ENCODE results near the gene ANKS1B. TPM values are rescaled to one million over a fixed set of nuclear protein-coding genes. Genes with fewer than 3 reads are reported as not detected.

ANKS1B gene
- total RNA-seq, 1 experiment from 2014 or later: 9.7 TPM

GRCh38 chr12:98948343-98948949 is 1036.3 kb downstream of the ANKS1B start:
- Histone ChIP-seq H3K9me3 (ENCODE audit: control insufficient read depth, insufficient read depth, low read depth, low read length) (no peaks in the 10 kb centered on the region), H3K4me1 (ENCODE audit: control insufficient read depth, insufficient read depth, low read length) (no peaks in the 10 kb centered on the region), H3K36me3 (ENCODE audit: control insufficient read depth, insufficient read depth, low read length) (no peaks in the 10 kb centered on the region), H3K27me3 (ENCODE audit: control insufficient read depth, insufficient read depth, low read length) (no peaks in the 10 kb centered on the region), H3K4me3 (ENCODE audit: low read depth in 2 of 2, low read length in 2 of 2) (no peak overlapping the region), H3K27ac (ENCODE audit: low read length) (no peak overlapping the region)
- ChIA-PET POLR2A (no interaction called here), CTCF (no interaction called here)
- ATAC-seq: no peak
- TF ChIP-seq CTCF (IDR thresholded peaks at IDR 0.05) (no peak), SIN3A (IDR thresholded peaks at IDR 0.05; ENCODE audit: borderline replicate concordance, insufficient read depth, low read depth, low read length) (no peak), TCF7L2 (IDR thresholded peaks at IDR 0.05; ENCODE audit: low read depth, low read length) (no peak), POLR2AphosphoS5 (IDR thresholded peaks at IDR 0.05; ENCODE audit: low read depth, low read length) (no peak), REST (IDR thresholded peaks at IDR 0.05; ENCODE audit: insufficient read depth in 1 of 2, low read depth in 2 of 2, low read length in 1 of 2) (no peak)
- no TSS peak for BruUV-seq (replicated peaks)
- intact Hi-C loops (cut with micrococcal nuclease; ENCODE audit: unreplicated experiment) (no loop called here), in situ Hi-C loops (cut with HindIII; ENCODE audit: low pct_unique_long_range_greater_than_20kb, low sequenced_read_pairs) (no loop called here)
- DNase-seq (ENCODE audit: low read depth, low spot score): no peak

- no peaks in the 10 kb centered on the region for H3K36me3 ChIP-seq (ENCODE audit: control insufficient read depth, insufficient read depth, low read length)
- POLR2A ChIA-PET: no interaction called here
- no peaks in the 10 kb centered on the region for H3K9me3 ChIP-seq (ENCODE audit: control insufficient read depth, insufficient read depth, low read depth, low read length)
- in situ Hi-C loops (cut with HindIII; ENCODE audit: low pct_unique_long_range_greater_than_20kb, low sequenced_read_pairs): no loop called here
- no peak for TF ChIP-seq SIN3A (IDR thresholded peaks at IDR 0.05; ENCODE audit: borderline replicate concordance, insufficient read depth, low read depth, low read length)
- TF ChIP-seq CTCF (IDR thresholded peaks at IDR 0.05): no peak
- TF ChIP-seq TCF7L2 (IDR thresholded peaks at IDR 0.05; ENCODE audit: low read depth, low read length): no peak
- no peak for TF ChIP-seq REST (IDR thresholded peaks at IDR 0.05; ENCODE audit: insufficient read depth in 1 of 2, low read depth in 2 of 2, low read length in 1 of 2)
- no peak for TF ChIP-seq POLR2AphosphoS5 (IDR thresholded peaks at IDR 0.05; ENCODE audit: low read depth, low read length)
- intact Hi-C loops (cut with micrococcal nuclease; ENCODE audit: unreplicated experiment): no loop called here
- no peaks in the 10 kb centered on the region for H3K27me3 ChIP-seq (ENCODE audit: control insufficient read depth, insufficient read depth, low read length)
- H3K4me3 ChIP-seq (ENCODE audit: low read depth in 2 of 2, low read length in 2 of 2): no peak overlapping the region
- no peak overlapping the region for H3K27ac ChIP-seq (ENCODE audit: low read length)
- CTCF ChIA-PET: no interaction called here
- no TSS peak for BruUV-seq (replicated peaks)
- DNase-seq (ENCODE audit: low read depth, low spot score) (no peak), ATAC-seq (no peak)
- no peaks in the 10 kb centered on the region for H3K4me1 ChIP-seq (ENCODE audit: control insufficient read depth, insufficient read depth, low read length)
Observed at GRCh38 chr12:98945864-98946263, 1038.9 kb downstream of the ANKS1B start.
